HG03354 (cell line): ENCODE measurements around the gene MTFR2.

Experiments
- ATAC-seq: cut with Tn5 transposase; IDR thresholded peaks from one replicate; pipeline ENCODE4 v1.9.1; 2021; ENCODE audit warnings: mild to moderate bottlenecking; ENCODE audit not compliant: unreplicated experiment, poor library complexity, severe bottlenecking

MTFR2 gene

DNA sequence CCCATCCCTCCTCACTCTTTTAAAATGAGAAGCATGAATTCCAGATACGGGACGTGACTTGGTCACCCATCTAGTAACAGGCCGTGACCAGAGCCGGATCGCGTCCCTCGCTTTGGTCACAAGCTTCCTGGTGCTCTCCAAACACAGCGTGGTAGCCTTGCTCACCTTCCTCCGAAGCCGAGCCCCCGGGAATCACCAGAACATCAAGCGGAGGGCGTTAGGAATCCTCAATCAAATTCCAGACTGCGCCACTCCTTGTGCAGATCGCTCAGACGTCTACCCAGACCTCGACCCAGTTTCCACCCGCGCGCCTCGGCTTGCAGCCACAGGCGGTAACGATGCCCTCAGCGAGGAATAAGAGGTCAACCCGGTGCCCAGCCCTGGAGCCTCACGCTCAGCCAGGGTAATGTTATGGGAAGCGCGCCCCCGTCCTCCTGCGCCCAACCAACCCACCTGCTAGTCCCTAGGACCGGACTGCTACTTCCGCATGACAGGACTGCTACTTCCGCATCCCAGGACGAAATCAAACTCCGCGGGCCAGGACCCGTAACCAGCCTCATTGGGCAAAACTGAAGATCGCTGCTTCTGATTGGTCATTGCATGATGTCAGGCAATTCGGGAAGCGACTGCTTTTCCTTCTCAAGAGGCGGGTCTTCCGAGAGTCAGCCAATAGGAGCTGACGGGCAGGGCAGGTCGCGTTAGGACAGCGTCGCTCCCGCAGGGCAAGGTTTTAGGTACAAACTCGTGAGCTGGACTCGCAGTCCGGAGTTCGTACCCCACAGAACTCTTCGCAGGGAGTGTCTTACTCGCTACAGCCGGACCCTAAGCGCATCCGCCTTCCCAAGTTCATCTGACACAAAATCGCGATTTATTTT, at the start of gene MTFR2:
TSS of gene MTFR2 (minus strand) at position 501 of the 875 bp plus-strand sequence. CDS start 1,212 bp downstream, outside the sequence.
- ATAC-seq, result peak; percentile 96

DNA sequence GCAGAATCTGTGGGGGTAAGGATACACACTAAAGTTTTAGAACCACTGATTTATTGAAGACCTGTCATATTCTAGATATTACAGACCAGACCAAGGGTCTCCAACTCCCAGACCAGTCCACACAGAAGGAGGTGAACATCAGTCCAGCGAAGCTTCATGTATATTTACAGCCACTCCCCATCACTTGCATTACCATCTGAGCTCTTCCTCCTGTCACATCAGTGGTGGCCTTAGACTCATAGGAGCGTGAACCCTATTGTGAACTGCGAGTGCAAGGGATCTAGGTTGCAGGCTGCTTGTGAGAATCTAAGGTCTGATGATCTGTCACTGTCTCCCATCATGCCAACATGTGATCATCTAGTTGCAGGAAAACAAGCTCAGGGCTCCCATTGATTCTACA, 44.5 kb upstream of the MTFR2 start:
- ATAC-seq, result no peak

DNA sequence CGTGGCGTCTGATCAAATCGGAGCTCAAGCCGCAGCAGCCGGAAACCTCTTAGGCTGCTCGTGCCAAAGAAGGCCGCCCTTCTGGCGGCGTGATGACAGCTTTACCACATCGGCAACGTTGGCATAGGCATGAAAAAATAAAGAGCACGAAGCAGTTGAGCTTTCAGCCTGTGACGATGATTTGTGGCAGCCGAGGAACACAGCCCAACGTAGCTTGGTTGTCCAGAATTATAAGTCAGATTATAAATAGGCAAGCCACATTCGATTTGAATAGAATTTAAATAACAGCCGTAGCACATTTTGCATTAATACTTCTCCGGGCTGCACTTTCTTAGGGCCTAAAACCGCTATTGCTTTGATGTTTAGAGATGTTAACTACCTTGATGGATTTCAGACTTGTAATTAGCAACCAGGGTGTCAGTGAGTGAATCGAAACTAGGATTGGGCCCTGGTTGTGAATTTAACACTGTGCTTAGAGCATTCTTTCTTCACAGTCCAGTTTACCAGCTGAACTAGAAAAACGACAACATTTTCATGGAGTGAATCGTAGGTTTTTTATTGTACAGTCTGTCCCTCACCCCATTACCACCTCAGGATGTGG, 40.4 kb upstream of the MTFR2 start:
- ATAC-seq, result peak; percentile 33

DNA sequence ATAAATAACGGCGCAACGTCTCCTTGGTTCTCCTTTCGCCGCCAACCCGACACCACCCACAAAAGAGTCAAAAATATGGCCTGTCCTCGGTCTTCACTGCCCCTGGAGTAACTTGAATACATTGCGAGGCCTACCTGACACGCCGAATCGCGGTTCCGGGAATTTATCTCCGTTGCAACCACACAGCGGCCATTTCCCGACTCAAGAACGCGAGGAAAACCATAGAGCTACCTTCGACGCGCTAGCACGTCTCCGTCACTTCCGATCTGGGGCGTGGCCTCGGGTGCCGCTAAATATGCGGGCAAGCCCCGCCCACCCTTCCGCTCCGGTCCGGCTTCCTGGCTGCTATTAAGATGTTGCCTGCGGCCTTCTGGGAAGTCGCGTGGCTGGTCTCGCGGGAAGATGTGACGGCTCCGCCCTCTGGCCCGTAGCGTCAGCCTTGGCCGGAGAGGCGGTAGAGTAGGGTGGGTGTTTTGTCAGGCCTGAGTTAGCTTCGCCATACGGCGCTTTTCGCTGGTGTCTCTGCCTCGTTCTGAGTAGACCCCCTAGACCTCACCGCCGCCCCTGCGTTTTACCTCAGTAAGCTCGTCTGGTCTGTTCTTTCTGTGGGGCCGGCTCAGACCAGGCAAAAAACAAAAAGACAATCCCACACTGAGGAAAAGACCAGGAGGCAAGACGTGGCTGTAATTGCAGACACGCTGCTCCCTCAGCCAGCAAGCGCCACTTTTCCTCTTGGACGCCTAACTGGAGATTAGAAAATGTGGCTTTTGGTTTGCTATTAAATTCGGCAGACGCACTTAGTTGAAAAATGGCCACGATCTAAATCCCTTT, 39.7 kb upstream of the MTFR2 start, which contains the start of gene BCLAF1:
TSS of gene BCLAF1 (minus strand) at position 268 of the 831 bp plus-strand sequence. CDS start 9,980 bp downstream, outside the sequence.
- ATAC-seq, result peak; percentile 88

DNA sequence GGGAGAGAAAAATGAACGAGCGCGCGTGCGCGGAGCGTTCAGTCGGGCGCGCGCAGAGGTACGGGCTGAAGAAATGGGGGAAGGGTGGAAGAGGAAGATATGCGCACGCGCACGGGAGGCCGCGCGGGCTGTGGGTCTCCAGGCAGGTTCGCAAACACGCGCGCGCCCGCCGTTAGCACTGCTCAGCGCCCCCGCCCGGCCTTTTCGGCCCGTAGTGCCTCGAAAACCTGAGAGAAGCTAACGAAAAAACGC, 39.1 kb upstream of the MTFR2 start:
- ATAC-seq, result peak; percentile 44

DNA sequence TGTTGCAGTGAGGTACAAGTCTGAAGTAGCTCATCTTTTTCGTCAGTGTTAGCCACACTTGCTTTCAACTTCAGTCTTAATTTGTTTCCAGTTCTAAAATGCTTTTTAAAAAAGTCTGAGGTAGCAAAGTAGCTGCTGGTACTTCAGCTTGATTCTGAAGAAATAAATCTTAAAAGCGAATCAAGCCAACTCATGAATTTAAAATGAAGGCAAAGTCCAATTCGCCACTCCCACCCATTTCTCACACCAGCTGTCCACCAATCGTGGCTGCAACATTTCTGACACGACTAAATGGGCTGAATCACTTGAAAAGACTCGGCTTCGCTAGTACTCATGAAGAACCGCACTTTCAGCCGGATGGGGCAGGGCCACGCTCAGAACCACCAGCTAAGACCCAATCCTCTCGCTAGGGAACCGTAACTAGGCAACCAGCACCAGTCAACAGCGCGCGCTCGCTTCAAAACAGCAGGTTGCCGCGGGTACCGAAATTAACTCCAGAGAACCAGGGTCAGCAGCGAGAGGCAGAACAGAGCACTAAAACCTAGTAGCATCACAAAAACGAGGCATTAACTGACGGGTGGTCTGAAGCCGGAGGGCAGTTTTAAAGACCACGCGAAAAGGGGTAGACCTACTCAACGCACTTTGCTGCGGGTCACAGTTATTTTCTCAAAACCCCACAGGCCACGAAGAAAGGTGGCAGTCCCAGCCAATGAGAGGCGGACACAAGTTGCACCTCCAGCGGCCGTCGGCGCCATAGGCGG, 38.6 kb upstream of the MTFR2 start:
- ATAC-seq, result peak; percentile 58

DNA sequence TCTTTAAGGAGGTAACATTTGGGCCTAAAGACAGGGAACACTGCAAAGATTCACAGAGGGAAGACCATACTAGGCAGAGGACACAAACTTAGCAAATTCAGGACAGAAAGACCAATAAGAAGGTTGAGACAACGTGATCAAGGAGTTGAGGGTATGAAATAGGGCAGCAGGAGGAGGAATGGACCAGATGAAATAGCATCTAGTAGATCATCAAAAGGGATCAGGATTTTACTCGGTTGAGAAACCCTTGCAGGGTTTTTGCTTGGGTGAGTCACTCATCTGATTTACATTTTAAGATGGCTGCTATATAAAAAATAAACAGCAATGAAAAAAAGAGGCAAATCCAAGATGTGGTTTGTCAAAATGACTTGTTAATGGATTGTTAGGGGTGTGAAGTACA, 34.8 kb upstream of the MTFR2 start:
- ATAC-seq, result no peak

DNA sequence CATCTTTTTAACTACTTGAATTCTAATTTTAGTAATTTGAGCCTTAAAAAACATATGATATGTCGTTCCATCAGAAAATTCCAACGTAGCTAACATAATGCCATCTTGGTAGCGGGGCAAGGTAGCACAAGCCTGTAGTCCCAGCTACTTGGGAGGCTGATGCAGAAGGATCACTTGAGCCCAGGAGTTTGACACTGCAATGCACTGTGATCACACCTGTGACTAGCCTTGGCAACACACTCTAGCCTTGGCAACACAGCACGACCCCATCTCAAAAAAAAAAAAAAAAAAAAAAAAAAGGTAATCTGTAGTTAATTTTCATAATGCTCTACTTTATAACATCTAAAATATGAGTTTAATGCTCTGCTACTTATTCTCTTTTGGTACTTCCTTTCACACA, 32.8 kb upstream of the MTFR2 start:
- ATAC-seq, result peak; percentile 43

DNA sequence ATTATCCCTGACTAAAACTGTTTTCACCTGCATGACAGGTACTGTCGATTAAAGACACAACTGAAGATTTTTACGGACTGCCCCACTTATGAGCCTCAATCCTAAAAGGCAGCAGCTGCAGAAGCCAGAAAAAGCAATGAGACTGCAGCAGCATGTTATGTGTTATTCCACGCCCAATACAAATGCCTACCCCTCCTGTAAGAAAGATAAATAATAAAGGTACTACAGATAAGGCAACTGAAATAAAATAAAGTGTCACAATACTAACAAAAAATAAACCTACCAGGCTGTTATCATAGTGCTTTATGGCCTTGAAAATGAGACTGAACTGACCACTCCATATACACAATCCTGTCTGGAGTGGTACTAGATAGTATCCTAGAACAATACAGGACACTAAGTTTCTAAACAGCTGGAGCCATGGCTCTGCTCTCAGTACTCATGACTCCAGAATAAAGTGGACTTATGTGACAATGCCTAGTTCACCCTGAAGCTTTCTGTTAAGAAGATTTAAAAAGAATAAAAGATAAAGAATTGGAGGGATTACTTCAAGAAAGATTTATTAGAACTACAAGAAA, 30.0 kb upstream of the MTFR2 start:
- no peak for ATAC-seq

DNA sequence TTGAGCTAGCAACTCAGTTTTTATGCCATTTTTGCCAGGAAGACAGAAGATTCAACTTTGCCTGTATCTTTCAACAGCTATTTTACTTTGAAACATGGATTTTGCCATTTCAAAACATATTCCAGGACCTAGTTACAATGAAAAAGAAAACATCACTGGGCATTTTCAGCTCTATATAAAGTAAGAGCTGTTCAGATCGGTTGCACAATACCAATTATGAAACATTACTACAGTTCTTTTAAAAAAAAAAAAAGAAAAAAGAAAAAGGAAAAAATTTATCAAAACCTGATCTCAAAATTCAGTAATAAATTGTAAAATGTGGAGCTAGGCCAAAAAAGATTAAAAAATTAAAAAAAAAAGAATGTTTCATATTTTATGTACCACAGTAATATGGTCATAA, 24.0 kb upstream of the MTFR2 start:
- no peak for ATAC-seq

DNA sequence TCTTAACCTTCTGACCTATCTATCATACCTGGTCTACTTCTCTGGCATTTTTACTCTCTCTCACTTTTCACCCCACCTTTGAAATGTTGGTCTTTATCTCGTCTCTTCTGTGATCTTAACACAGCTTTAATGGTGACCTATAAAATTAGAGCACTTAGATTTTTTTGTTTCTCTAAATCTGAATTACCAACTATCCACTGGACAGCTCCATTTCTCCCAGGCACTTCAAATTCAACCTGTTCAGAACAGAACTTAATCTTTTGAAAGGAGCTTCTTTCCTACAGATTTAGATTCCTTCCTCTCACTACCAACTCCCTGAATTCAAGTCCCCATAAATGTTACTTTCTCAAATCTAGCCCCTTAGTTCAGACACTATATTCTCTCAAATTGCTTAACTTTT, 15.0 kb upstream of the MTFR2 start:
- no peak for ATAC-seq

DNA sequence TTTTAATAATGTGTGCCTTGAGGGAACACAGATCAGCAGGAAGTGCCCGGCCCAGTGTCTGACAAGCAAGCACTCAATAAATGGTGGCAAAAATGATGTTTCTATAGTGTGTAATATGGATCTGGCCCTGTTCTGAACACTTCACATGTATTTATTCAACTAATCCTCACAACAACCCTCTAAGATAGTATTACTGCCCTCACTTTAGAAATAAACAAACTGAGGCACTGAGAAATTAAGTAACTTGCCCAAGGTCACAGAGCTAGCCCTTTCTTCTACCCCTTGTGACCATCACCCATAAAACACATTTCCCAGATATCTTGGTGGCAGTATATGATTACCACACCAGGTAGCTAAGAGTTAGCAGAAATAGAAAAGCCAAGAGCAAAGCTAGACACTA, 12.8 kb upstream of the MTFR2 start:
- ATAC-seq, result no peak

DNA sequence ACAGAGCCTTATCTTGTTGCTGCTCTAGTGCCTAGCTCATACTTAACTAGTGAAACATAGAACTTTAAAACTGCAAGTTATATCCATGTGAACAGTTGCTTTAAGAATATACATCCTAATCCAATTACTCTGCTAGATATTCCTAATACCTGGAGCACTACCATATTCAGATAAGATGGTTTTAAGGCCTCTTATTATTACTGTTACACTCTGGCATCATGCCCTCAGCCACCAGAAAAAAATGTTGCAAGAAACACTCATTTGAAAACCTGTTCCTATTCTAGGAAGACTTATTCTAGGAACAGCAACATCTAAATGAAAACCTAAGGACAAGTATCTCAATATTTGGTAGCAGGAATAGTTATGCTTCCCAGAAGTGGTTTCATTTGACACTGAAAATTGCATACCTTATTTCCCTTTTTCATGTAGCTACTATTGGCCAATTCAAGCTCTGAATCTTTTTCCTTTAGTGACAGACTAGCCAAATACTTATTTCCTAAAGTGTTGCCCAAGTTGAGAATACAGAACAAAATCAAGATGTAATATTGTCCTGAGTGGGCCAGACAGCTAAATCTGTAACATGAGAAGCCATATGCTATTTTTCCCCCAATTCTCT, 4.8 kb upstream of the MTFR2 start:
- no peak for ATAC-seq

DNA sequence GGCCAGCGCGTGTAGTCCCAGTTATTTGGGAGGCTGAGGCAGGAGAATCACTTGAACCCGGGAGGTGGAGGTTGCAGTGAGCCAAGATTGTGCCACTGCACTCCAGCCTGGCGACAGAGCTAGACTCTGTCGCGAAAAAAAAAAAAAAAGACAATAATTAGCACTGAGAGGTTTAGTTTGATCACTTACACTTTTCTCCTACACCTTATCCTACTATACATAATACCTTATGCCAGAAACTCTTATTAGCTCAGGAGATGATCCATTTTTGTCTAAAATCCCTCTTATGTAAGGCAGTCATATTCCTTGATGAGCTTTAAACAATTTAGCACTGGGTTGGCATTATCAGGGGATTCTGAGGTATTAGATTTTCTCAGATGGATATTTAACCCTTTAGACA, 3.6 kb upstream of the MTFR2 start:
- no peak for ATAC-seq

DNA sequence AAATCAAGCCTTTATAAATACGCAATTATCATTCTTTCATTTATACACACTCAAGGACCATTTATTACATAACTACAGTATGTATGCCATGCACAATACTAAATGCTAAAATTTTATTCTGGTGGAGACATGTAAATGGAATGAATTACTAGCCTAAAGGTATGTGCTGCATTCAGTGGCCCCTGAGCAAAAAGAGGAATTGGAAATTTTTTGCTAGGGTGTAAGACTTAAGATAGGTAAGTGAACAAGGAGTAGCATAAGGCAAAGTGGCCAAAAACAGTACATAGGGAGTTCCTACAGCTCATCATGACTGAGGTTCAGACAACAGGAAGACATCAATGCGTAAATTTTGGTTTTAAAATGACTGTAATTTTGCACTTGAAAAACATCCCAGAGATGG, 2.3 kb upstream of the MTFR2 start:
- no peak for ATAC-seq

DNA sequence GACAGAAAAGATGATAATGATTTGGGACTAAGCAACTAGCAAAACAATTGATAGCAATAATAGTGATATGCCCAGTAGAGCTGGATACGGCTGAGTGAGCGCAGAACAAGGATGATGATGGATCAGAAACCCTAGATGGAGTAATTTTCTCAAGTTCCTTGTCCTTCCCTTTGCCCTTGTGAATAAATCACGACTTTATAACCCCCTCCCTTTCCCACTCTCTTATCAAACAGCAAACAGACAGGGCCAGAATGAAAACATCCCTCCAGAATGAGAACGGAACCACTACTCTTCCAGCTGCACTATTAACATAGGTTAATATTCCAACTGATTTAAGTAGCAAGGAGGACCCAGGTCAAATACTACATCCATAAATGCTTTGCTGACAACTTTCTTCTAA, 1.3 kb upstream of the MTFR2 start:
- no peak for ATAC-seq

DNA sequence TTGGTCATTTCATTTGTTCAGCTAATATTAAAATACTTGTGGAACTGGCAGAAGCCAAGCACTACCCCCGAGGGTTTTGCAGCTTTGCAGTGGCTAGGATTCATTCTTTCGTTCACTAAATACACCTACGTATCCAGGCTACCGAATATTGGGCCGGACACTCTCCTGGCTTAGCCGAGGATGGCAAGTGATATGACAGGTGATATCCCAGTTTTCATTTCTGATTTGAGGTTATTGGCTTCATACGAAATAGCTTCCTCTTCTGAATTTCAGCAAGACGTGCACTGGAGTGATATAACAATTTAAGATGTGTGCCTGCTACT, 536 bp upstream of the MTFR2 start:
- ATAC-seq, result peak; percentile 10

DNA sequence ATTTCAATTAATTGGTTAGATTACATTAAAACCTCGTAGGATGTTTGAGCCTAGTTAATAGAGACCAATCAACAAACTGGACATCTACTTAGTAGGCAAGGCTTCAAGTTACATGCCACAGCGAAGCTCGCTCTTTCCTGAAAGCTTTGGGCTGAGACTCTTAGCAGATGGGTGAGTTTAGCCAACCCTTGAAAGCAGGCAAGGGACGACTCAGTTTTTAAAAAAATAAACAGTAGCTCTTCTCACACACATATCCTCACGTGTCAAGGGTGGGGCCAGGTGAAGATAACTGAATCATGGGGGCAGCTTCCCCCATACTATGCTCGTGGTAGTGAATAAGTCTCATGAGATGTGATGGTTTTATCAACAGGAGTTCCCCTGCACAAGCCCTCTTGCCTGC, 775 bp downstream of the MTFR2 start:
- ATAC-seq, result peak; percentile 1

DNA sequence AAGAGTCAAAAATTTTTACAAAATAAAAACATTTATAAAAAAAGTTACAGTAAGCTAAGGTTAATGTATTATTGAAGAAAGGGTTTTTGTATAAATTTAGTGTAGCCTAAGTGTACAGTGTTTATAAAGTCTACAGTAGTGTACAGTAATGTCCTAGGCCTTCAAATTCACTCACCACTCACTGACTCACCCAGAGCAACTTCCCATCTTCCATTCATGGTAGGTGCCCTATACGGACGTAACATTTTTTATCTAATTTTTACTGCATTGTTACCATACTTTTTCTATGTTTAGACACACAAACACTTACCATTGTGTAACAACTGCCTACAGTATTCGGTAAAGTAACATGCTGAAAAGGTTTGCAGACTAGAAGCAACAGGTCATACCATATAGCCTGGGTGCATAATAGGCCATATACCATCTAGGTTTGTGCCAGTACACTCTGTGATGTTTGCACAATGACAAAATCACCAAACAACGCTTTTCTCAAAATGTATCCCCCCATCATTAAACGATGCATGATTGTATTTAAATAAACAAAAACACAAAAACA, 6.0 kb downstream of the MTFR2 start:
- no peak for ATAC-seq
